IMR-90 (cell line): Measurements from ENCODE around the gene NFE2. TPM values are rescaled to one million over a fixed set of nuclear protein-coding genes. Genes with fewer than 3 reads are reported as not detected.

Source experiments
- ATAC-seq: fragments of 200-7000 bp; cut with Tn5 transposase; 2 replicates; pipeline ENCODE4 v1.9.1; 2020; ENCODE audit warnings: low read depth, mild to moderate bottlenecking, moderate library complexity
- BruUV-seq: library from RNA; stranded (reverse); fragments of 400-500 nt; replicated peaks from 2 replicates; lab custom pipeline; 2021; lab: Mats Ljungman, UMichigan
- CTCF ChIA-PET: fragments of 300-600 bp; formaldehyde crosslinking; extraction: SDS; loops from one replicate; lab custom pipeline; 2021; ENCODE audit warnings: antibody characterized with exemption; lab: Yijun Ruan, JAX
- POLR2A ChIA-PET: fragments of 300-600 bp; sonication (Branson Sonifier 250); formaldehyde crosslinking; loops from one replicate; lab custom pipeline; 2022; ENCODE audit warnings: antibody characterized with exemption; ENCODE audit not compliant: unreplicated experiment; lab: Charles Lee
- DNase-seq: peaks from one replicate; pipeline ENCODE4 v3.0.0; 2013
- H2AFZ ChIP-seq: replicated peaks from 2 replicates; pipeline ENCODE3; 2013; ENCODE audit warnings: low read length, mild to moderate bottlenecking; ENCODE audit not compliant: poor library complexity
- H2AK5ac ChIP-seq: 2 replicates; pipeline ENCODE4 v1.6.1; 2013; ENCODE audit warnings: low read depth, low read length, inconsistent platforms
- H2AK9ac ChIP-seq: replicated peaks from 2 replicates; pipeline ENCODE3; 2013; ENCODE audit warnings: mild to moderate bottlenecking, low read depth, low read length, moderate library complexity; ENCODE audit not compliant: poor library complexity
- H2BK120ac ChIP-seq: 2 replicates; pipeline ENCODE4 v1.6.1; 2013; ENCODE audit warnings: low read depth, low read length, inconsistent platforms
- H2BK15ac ChIP-seq: 3 replicates; pipeline ENCODE4 v1.6.1; 2013; ENCODE audit warnings: low read depth, low read length, inconsistent platforms
- H2BK20ac ChIP-seq: 2 replicates; pipeline ENCODE4 v1.6.1; 2013; ENCODE audit warnings: low read depth, mild to moderate bottlenecking, inconsistent platforms, low read length, moderate library complexity
- H2BK5ac ChIP-seq: 2 replicates; pipeline ENCODE4 v1.6.1; 2013; ENCODE audit warnings: mild to moderate bottlenecking, low read depth, low read length, inconsistent platforms; ENCODE audit not compliant: poor library complexity, severe bottlenecking
- H3K14ac ChIP-seq: replicated peaks from 2 replicates; pipeline ENCODE4 v1.6.1; 2013; ENCODE audit warnings: low read depth, low read length, inconsistent platforms
- H3K18ac ChIP-seq: 2 replicates; pipeline ENCODE4 v1.6.1; 2013; ENCODE audit warnings: low read depth, low read length, control low read depth
- H3K23ac ChIP-seq: 2 replicates; pipeline ENCODE4 v1.6.1; 2013; ENCODE audit warnings: low read depth, low read length, inconsistent platforms
- H3K27ac ChIP-seq: 2 replicates; pipeline ENCODE4 v1.5.1; 2013; ENCODE audit warnings: mild to moderate bottlenecking, control low read depth, low read length; ENCODE audit not compliant: insufficient read depth
- H3K27me3 ChIP-seq: 2 replicates; pipeline ENCODE4 v1.6.1; 2013; ENCODE audit warnings: low read length; ENCODE audit not compliant: control insufficient read depth, insufficient read depth
- H3K36me3 ChIP-seq: 2 replicates; pipeline ENCODE4 v1.6.1; 2013; ENCODE audit warnings: low read length, mixed read lengths; ENCODE audit not compliant: control insufficient read depth, insufficient read depth
- H3K4ac ChIP-seq: 2 replicates; pipeline ENCODE4 v1.6.1; 2013; ENCODE audit warnings: low read depth, low read length, inconsistent platforms
- H3K4me1 ChIP-seq: 2 replicates; pipeline ENCODE4 v1.6.1; 2013; ENCODE audit warnings: low read length, mixed read lengths; ENCODE audit not compliant: control insufficient read depth, insufficient read depth
- H3K4me2 ChIP-seq: 2 replicates; pipeline ENCODE4 v1.6.1; 2013; ENCODE audit warnings: low read depth, mild to moderate bottlenecking, control low read depth, low read length, moderate library complexity
- H3K4me3 ChIP-seq: 2 replicates; pipeline ENCODE4 v1.5.1; 2013; ENCODE audit warnings: low read depth, mild to moderate bottlenecking, control low read depth, low read length, moderate library complexity; ENCODE audit not compliant: insufficient read depth
- H3K56ac ChIP-seq: 2 replicates; pipeline ENCODE4 v1.6.1; 2013; ENCODE audit warnings: low read length, inconsistent platforms; ENCODE audit not compliant: insufficient read depth; ENCODE audit errors: extremely low read depth
- H3K79me1 ChIP-seq, 2 experiments: 2 replicates each; pipeline ENCODE4 v1.6.1; 2013; ENCODE audit warnings: low read length in 2 of 2, inconsistent platforms in 1 of 2, low read depth in 1 of 2
- H3K9ac ChIP-seq: 2 replicates; pipeline ENCODE4 v1.6.1; 2013; ENCODE audit warnings: low read depth, low read length, control low read depth
- H3K9me1 ChIP-seq: 2 replicates; pipeline ENCODE4 v1.6.1; 2013; ENCODE audit warnings: low read length, inconsistent platforms; ENCODE audit not compliant: insufficient read depth
- H3K9me3 ChIP-seq: 2 replicates; pipeline ENCODE4 v1.6.1; 2013; ENCODE audit warnings: low read length; ENCODE audit not compliant: control insufficient read depth, insufficient read depth
- H4K20me1 ChIP-seq: 2 replicates; pipeline ENCODE4 v1.6.1; 2013; ENCODE audit warnings: low read length, inconsistent platforms; ENCODE audit not compliant: insufficient read depth
- H4K5ac ChIP-seq: 2 replicates; pipeline ENCODE4 v1.6.1; 2013; ENCODE audit warnings: mild to moderate bottlenecking, low read depth, low read length, control low read depth
- H4K8ac ChIP-seq, 2 experiments: 2 replicates each; pipeline ENCODE4 v1.6.1; 2013; ENCODE audit warnings: low read depth in 2 of 2, low read length in 2 of 2, control low read depth in 1 of 2, inconsistent platforms in 1 of 2
- H4K91ac ChIP-seq: 2 replicates; pipeline ENCODE4 v1.6.1; 2013; ENCODE audit warnings: low read depth, low read length, inconsistent platforms; ENCODE audit not compliant: insufficient read depth
- BHLHE40 ChIP-seq: fragments of 150-350 bp; IDR thresholded peaks from 2 replicates; pipeline ENCODE4 v1.6.1; 2016; ENCODE audit warnings: mild to moderate bottlenecking, low read depth, low read length
- CEBPB ChIP-seq: IDR thresholded peaks from 2 replicates; pipeline ENCODE4 v1.6.1; 2012; ENCODE audit warnings: low read depth, low read length, improper control_type of control experiment
- CHD1 ChIP-seq: IDR thresholded peaks from 2 replicates; pipeline ENCODE4 v1.6.1; 2012; ENCODE audit warnings: low read depth, low read length, improper control_type of control experiment
- ELK1 ChIP-seq: fragments of 150-350 bp; IDR thresholded peaks from 2 replicates; pipeline ENCODE4 v1.6.1; 2016; ENCODE audit warnings: low read depth, mild to moderate bottlenecking, low read length, moderate library complexity, borderline replicate concordance
- FOS ChIP-seq: fragments of 150-350 bp; IDR thresholded peaks from 2 replicates; pipeline ENCODE4 v1.6.1; 2016; ENCODE audit warnings: low read depth, low read length
- MAFK ChIP-seq: IDR thresholded peaks from 2 replicates; pipeline ENCODE4 v1.6.1; 2012; ENCODE audit warnings: low read depth, low read length, improper control_type of control experiment
- MAZ ChIP-seq: IDR thresholded peaks from 2 replicates; pipeline ENCODE4 v1.6.1; 2012; ENCODE audit warnings: low read depth, mild to moderate bottlenecking, low read length, improper control_type of control experiment, moderate library complexity, borderline replicate concordance
- MXI1 ChIP-seq: IDR thresholded peaks from 2 replicates; pipeline ENCODE4 v1.6.1; 2012; ENCODE audit warnings: low read depth, mild to moderate bottlenecking, low read length, moderate library complexity, borderline replicate concordance
- NFE2L2 ChIP-seq: fragments of 150-350 bp; IDR thresholded peaks from 2 replicates; pipeline ENCODE4 v1.6.1; 2016; ENCODE audit warnings: low read depth, mild to moderate bottlenecking, low read length
- POLR2A ChIP-seq: IDR thresholded peaks from 2 replicates; pipeline ENCODE4 v1.6.1; 2012; ENCODE audit warnings: mild to moderate bottlenecking, low read depth, low read length
- RAD21 ChIP-seq: IDR thresholded peaks from 2 replicates; pipeline ENCODE4 v1.6.1; 2012; ENCODE audit warnings: low read length, improper control_type of control experiment
- RCOR1 ChIP-seq: IDR thresholded peaks from 2 replicates; pipeline ENCODE4 v1.6.1; 2012; ENCODE audit warnings: mild to moderate bottlenecking, low read length, improper control_type of control experiment; ENCODE audit not compliant: insufficient replicate concordance
- RFX5 ChIP-seq: IDR thresholded peaks from 2 replicates; pipeline ENCODE4 v1.8.0; 2012; ENCODE audit warnings: low read depth, mild to moderate bottlenecking, low read length, moderate library complexity
- SMC3 ChIP-seq: fragments of 150-350 bp; IDR thresholded peaks from 2 replicates; pipeline ENCODE4 v1.6.1; 2016; ENCODE audit warnings: low read depth, mild to moderate bottlenecking, antibody characterized with exemption, low read length, moderate library complexity
- WGBS, 2 experiments: methylation state at CpG; one replicate each; pipeline versions ENCODE4 v1.1.5 to v1.1.7; 2013; ENCODE audit warnings: missing lambda C conversion rate in 2 of 2; ENCODE audit not compliant: insufficient read length in 1 of 2; ENCODE audit errors: extremely low coverage in 2 of 2; 5-methylcytosine and 5-hydroxymethylcytosine counted together
- dilution Hi-C: fragments of 300-500 bp; cut with HindIII; formaldehyde crosslinking; loops from one replicate; pipeline ENCODE4 v1.14.3; 2018; ENCODE audit warnings: low sequenced_read_pairs; ENCODE audit not compliant: unreplicated experiment
- in situ Hi-C: fragments of 300-500 bp; cut with MboI; formaldehyde crosslinking; loops from 3 replicates; pipeline ENCODE4 v1.14.3; 2019; ENCODE audit warnings: low sequenced_read_pairs, inconsistent platforms, mixed read lengths
- intact Hi-C: fragments of 100-400 bp; cut with micrococcal nuclease; formaldehyde crosslinking; loops from 2 replicates; pipeline ENCODE4 v1.10.0; 2022
- polyA plus RNA-seq, 3 experiments: library from polyadenylated mRNA; depleted of rRNA; stranded (reverse); fragments of >200 nt; gene quantifications; 2 replicates each; pipeline ENCODE4 v1.2.3, GENCODE V29; 2012; ENCODE audit warnings: low replicate concordance in 1 of 3
- total RNA-seq: library from RNA; depleted of rRNA; stranded (reverse); fragments of >200 nt; gene quantifications from 2 replicates; pipeline ENCODE4 v1.2.3, GENCODE V29; 2012
- TF ChIP-seq, protein P1 (sequence below): conservative IDR thresholded peaks from 2 replicates; pipeline ENCODE4 v1.5.1; 2012; ENCODE audit warnings: mild to moderate bottlenecking, low read depth, low read length, improper control_type of control experiment
- TF ChIP-seq, protein P2 (sequence below): fragments of 150-350 bp; IDR thresholded peaks from 2 replicates; pipeline ENCODE4 v1.6.1; 2017; ENCODE audit warnings: mild to moderate bottlenecking, antibody characterized with exemption, low read length, low read depth

Gene NFE2
- total and polyA plus RNA-seq, 2 of the 4 experiments (the other 2 are of a cell fraction): 0.18 to 0.32 TPM

GRCh38 chr12:54279227-54279631, 21.6 kb downstream of the NFE2 start:
- H3K36me3 ChIP-seq: peaks cover 23% of the 10 kb centered on the region

More at GRCh38 chr12:54279227-54279631, 21.6 kb downstream of the NFE2 start:
- CTCF ChIA-PET: interaction anchor here (1.4 kb wide), 1 partner anchor 63 kb away, joined by 3 read pairs; no protein-coding TSS in a partner anchor
- Histone ChIP-seq H3K56ac (peak overlapping the region; percentile 68), H2BK15ac (no peak overlapping the region), H2AK5ac (peak overlapping the region; percentile 67), H3K27me3 (no peaks in the 10 kb centered on the region), H2AFZ (peak overlapping the region; percentile 83), H3K23ac (peak overlapping the region; percentile 97), H2AK9ac (peak overlapping the region; percentile 85), H3K9ac (peak overlapping the region; percentile 82), H3K4me1 (peaks cover 3% of the 10 kb centered on the region), H3K4ac (peak overlapping the region; percentile 87), H2BK20ac (no peak overlapping the region), H3K9me1 (no peaks in the 10 kb centered on the region), H4K20me1 (peaks cover 44% of the 10 kb centered on the region), H4K8ac (peak overlapping the region; percentile 63 to 68; a peak in 3 of 4 replicates), H3K14ac (peak overlapping the region; percentile 74), H3K4me3 (peak overlapping the region; percentile 57), H3K79me1 (peaks cover 0 to 32% of the 10 kb centered on the region in 2 experiments; a peak in 3 of 4 replicates), H2BK120ac (peak overlapping the region; percentile 40; the same call in 1 of the 2 replicates), H4K91ac (peak overlapping the region; percentile 78), H2BK5ac (peak overlapping the region; percentile 78), H4K5ac (peak overlapping the region; percentile 59), H3K4me2 (peak overlapping the region; percentile 80), H3K9me3 (no peaks in the 10 kb centered on the region), H3K27ac (peak overlapping the region; percentile 81), H3K18ac (peak overlapping the region; percentile 38)
- DNase-seq (no peak), ATAC-seq (no peak)
- no CpG with 5 or more reads among the region's 19 CpGs for WGBS, 2 experiments
- POLR2A ChIA-PET: interaction anchor here (0.5 to 1.0 kb wide), 2 partner anchors 12 to 28 kb away, joined by 3 read pairs; no protein-coding TSS in a partner anchor
- dilution Hi-C loops: no loop called here
- TF ChIP-seq RCOR1 (no peak), CEBPB (no peak), ELK1 (no peak), POLR2A (no peak), BHLHE40 (no peak), SMC3 (no peak), RFX5 (no peak), CHD1 (no peak), NFE2L2 (no peak), RAD21 (no peak), FOS (no peak), MAZ (no peak), MAFK (no peak), MXI1 (no peak)
- TF ChIP-seq, protein P1, sequence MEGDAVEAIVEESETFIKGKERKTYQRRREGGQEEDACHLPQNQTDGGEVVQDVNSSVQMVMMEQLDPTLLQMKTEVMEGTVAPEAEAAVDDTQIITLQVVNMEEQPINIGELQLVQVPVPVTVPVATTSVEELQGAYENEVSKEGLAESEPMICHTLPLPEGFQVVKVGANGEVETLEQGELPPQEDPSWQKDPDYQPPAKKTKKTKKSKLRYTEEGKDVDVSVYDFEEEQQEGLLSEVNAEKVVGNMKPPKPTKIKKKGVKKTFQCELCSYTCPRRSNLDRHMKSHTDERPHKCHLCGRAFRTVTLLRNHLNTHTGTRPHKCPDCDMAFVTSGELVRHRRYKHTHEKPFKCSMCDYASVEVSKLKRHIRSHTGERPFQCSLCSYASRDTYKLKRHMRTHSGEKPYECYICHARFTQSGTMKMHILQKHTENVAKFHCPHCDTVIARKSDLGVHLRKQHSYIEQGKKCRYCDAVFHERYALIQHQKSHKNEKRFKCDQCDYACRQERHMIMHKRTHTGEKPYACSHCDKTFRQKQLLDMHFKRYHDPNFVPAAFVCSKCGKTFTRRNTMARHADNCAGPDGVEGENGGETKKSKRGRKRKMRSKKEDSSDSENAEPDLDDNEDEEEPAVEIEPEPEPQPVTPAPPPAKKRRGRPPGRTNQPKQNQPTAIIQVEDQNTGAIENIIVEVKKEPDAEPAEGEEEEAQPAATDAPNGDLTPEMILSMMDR: no peak
- TF ChIP-seq, protein P2, sequence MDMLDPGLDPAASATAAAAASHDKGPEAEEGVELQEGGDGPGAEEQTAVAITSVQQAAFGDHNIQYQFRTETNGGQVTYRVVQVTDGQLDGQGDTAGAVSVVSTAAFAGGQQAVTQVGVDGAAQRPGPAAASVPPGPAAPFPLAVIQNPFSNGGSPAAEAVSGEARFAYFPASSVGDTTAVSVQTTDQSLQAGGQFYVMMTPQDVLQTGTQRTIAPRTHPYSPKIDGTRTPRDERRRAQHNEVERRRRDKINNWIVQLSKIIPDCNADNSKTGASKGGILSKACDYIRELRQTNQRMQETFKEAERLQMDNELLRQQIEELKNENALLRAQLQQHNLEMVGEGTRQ: no peak
- TSS peak; percentile 66 for BruUV-seq
- intact Hi-C loops: loop anchor here (2.0 kb wide), 2 partner anchors 20 to 56 kb away; no protein-coding TSS in a partner anchor
- in situ Hi-C loops: loop anchor here (5.0 kb wide), 1 partner anchor 52 kb away; no protein-coding TSS in a partner anchor
